Activated B cell treated with CpG ODN at 0.5 μM for 24 hours (primary cell): Measurements from ENCODE around the gene SCML1. TPM values are rescaled to one million over a fixed set of nuclear protein-coding genes. Genes with fewer than 3 reads are reported as not detected.

ENCODE experiments used
- ATAC-seq: fragments of 200-7000 bp; cut with Tn5 transposase; one replicate; pipeline ENCODE4 v1.10.0; 2021; ENCODE audit warnings: low read depth, mild to moderate bottlenecking, moderate library complexity
- CTCF ChIA-PET: fragments of 350-600 bp; sonication (Branson Sonifier 250); formaldehyde crosslinking; loops from one replicate; lab custom pipeline; 2021; ENCODE audit warnings: antibody characterized with exemption; lab: Charles Lee
- POLR2A ChIA-PET: fragments of 350-600 bp; sonication (Branson Sonifier 250); formaldehyde crosslinking; loops from one replicate; lab custom pipeline; 2021; ENCODE audit warnings: antibody characterized with exemption; lab: Charles Lee
- DNase-seq: peaks from one replicate; pipeline ENCODE4 v3.0.0; 2022
- H3K27ac Mint-ChIP-seq: one replicate; pipeline ENCODE4 v1.8.0; 2020; ENCODE audit warnings: mixed read lengths
- H3K27me3 Mint-ChIP-seq: one replicate; pipeline ENCODE4 v1.8.0; 2021; ENCODE audit warnings: mixed read lengths
- H3K36me3 Mint-ChIP-seq: one replicate; pipeline ENCODE4 v1.8.0; 2021; ENCODE audit warnings: low read depth, mixed read lengths
- H3K4me1 Mint-ChIP-seq: one replicate; pipeline ENCODE4 v1.8.0; 2021; ENCODE audit warnings: mixed read lengths
- H3K4me3 Mint-ChIP-seq: one replicate; pipeline ENCODE4 v1.8.0; 2020; ENCODE audit warnings: mild to moderate bottlenecking, mixed read lengths
- H3K9me3 Mint-ChIP-seq: one replicate; pipeline ENCODE4 v1.8.0; 2020; ENCODE audit warnings: mixed read lengths
- CTCF ChIP-seq: fragments of 200-600 bp; IDR thresholded peaks from one replicate; pipeline ENCODE4 v1.8.0; 2022; ENCODE audit warnings: antibody characterized with exemption, mild to moderate bottlenecking
- intact Hi-C: fragments of 100-400 bp; cut with micrococcal nuclease; formaldehyde crosslinking; loops from one replicate; pipeline ENCODE4 v1.15.1; 2024
- total RNA-seq: library from RNA; stranded (reverse); gene quantifications from 2 replicates; pipeline ENCODE4 v1.2.3, GENCODE V29; 2022

The SCML1 gene
- 6.4 and 6.5 TPM in 2 replicates for total RNA-seq

- no peaks in the 10 kb centered on the region for H3K36me3 Mint-ChIP-seq
- H3K9me3 Mint-ChIP-seq = no peaks in the 10 kb centered on the region
- H3K27me3 Mint-ChIP-seq = no peaks in the 10 kb centered on the region
- ATAC-seq = peak; percentile 88
- H3K27ac Mint-ChIP-seq = peak within 1 kb of the TSS; percentile 74
- H3K4me3 Mint-ChIP-seq = peak within 1 kb of the TSS; percentile 84
- ChIA-PET POLR2A (interaction anchor here (0.8 to 1.0 kb wide), 2 partner anchors 687 to 1018 kb away, joined by 3 to 6 read pairs; no protein-coding TSS in a partner anchor), CTCF (interaction anchor here (0.6 kb wide), 1 partner anchor 834 kb away, joined by 3 read pairs; no protein-coding TSS in a partner anchor)
- no peak for TF ChIP-seq CTCF
- intact Hi-C loops = loop anchor here (1.0 to 10.0 kb wide), 7 partner anchors 615 to 1606 kb away; partner anchors contain the start of genes CDKL5, PDHA1, PHKA2 and RBBP7
- H3K4me1 Mint-ChIP-seq = peaks cover 15% of the 10 kb centered on the region
- peak; percentile 66 for DNase-seq
These were observed at the start of gene SCML1 for GRCh38 chrX:17736856-17737709. SCML1 (plus strand) TSS chrX:17737493; CDS start chrX:17744187, 6,694 bp downstream.

GRCh38 chrX:17687648-17688047, 49.6 kb upstream of the SCML1 start:
- ChIA-PET POLR2A (no interaction called here), CTCF (no interaction called here)
- Mint-ChIP-seq H3K36me3 (no peaks in the 10 kb centered on the region), H3K27ac (no peak overlapping the region), H3K4me1 (no peaks in the 10 kb centered on the region), H3K9me3 (no peaks in the 10 kb centered on the region), H3K27me3 (peaks cover 5% of the 10 kb centered on the region), H3K4me3 (no peak overlapping the region)
- ATAC-seq (no peak), DNase-seq (no peak)
- TF ChIP-seq CTCF = no peak
- intact Hi-C loops = no loop called here

GRCh38 chrX:17689971-17690409, 47.3 kb upstream of the SCML1 start:
- Mint-ChIP-seq H3K27ac (no peak overlapping the region), H3K4me1 (no peaks in the 10 kb centered on the region), H3K9me3 (no peaks in the 10 kb centered on the region), H3K36me3 (no peaks in the 10 kb centered on the region), H3K4me3 (no peak overlapping the region), H3K27me3 (peaks cover 5% of the 10 kb centered on the region)
- ChIA-PET POLR2A (no interaction called here), CTCF (interaction anchor here (0.6 to 1.6 kb wide), 3 partner anchors 448 to 933 kb away, joined by 4 to 5 read pairs (median 4); no protein-coding TSS in a partner anchor)
- intact Hi-C loops = no loop called here
- ATAC-seq (peak; percentile 40), DNase-seq (no peak)
- no peak for TF ChIP-seq CTCF

- Mint-ChIP-seq H3K36me3 (no peaks in the 10 kb centered on the region), H3K4me1 (no peaks in the 10 kb centered on the region), H3K4me3 (no peak overlapping the region), H3K27me3 (peaks cover 4% of the 10 kb centered on the region), H3K27ac (no peak overlapping the region), H3K9me3 (no peaks in the 10 kb centered on the region)
- no peak for DNase-seq
- POLR2A ChIA-PET = no interaction called here
- CTCF ChIA-PET = no interaction called here
- ATAC-seq = no peak
- intact Hi-C loops = no loop called here
- TF ChIP-seq CTCF = no peak
These were observed 44.5 kb upstream of the SCML1 start for GRCh38 chrX:17692709-17693346.

- H3K27ac Mint-ChIP-seq = no peak overlapping the region
- no peaks in the 10 kb centered on the region for H3K9me3 Mint-ChIP-seq
- POLR2A ChIA-PET = no interaction called here
- intact Hi-C loops = no loop called here
- H3K36me3 Mint-ChIP-seq = no peaks in the 10 kb centered on the region
- H3K4me3 Mint-ChIP-seq = no peak overlapping the region
- no peak for ATAC-seq
- H3K4me1 Mint-ChIP-seq = no peaks in the 10 kb centered on the region
- no peak for TF ChIP-seq CTCF
- CTCF ChIA-PET = no interaction called here
- no peak for DNase-seq
- H3K27me3 Mint-ChIP-seq = peaks cover 3% of the 10 kb centered on the region
These were observed 40.1 kb upstream of the SCML1 start for GRCh38 chrX:17697191-17697590.
